HEK293 (cell line): ENCODE results near the gene CDC14B.

Experiments
- INSM2 ChIP-seq: fragments of 450-650 bp; formaldehyde crosslinking; IDR thresholded peaks from 2 replicates; pipeline ENCODE4 v1.5.1; 2016; ENCODE audit warnings: missing biosample characterization, missing genetic modification characterization
- ZBTB10 ChIP-seq: fragments of 450-650 bp; formaldehyde crosslinking; IDR thresholded peaks from 2 replicates; pipeline ENCODE4 v1.5.1; 2016; ENCODE audit warnings: missing biosample characterization, missing genetic modification characterization
- TF ChIP-seq, protein P1 (sequence below): fragments of 450-650 bp; formaldehyde crosslinking; IDR thresholded peaks from 2 replicates; pipeline ENCODE4 v1.5.1; 2016; ENCODE audit warnings: missing biosample characterization, missing genetic modification characterization

DNA sequence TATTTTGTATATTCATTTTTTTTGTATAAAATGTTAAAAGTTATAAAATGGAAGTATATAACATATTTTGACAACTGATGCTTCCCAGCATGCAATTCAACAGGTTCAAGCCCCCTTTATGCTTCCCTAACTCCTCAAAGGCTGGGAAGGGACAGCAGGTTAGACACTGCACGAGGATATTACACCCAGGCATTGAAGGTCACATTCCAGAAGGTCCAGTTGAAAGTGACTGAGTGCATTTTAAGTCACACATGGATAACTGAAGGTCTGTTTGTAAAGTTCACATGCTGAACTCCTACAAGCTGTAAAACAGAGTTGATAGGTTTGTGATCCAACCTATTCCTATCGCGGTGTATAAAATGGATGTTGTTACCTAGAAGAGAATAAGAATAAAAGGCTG lies 21.9 kb upstream of the CDC14B start:
- TF ChIP-seq, protein P1, sequence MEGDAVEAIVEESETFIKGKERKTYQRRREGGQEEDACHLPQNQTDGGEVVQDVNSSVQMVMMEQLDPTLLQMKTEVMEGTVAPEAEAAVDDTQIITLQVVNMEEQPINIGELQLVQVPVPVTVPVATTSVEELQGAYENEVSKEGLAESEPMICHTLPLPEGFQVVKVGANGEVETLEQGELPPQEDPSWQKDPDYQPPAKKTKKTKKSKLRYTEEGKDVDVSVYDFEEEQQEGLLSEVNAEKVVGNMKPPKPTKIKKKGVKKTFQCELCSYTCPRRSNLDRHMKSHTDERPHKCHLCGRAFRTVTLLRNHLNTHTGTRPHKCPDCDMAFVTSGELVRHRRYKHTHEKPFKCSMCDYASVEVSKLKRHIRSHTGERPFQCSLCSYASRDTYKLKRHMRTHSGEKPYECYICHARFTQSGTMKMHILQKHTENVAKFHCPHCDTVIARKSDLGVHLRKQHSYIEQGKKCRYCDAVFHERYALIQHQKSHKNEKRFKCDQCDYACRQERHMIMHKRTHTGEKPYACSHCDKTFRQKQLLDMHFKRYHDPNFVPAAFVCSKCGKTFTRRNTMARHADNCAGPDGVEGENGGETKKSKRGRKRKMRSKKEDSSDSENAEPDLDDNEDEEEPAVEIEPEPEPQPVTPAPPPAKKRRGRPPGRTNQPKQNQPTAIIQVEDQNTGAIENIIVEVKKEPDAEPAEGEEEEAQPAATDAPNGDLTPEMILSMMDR, result no peak
- TF ChIP-seq ZBTB10, result no peak
- TF ChIP-seq INSM2 (tag by site-specific recombination), result no peak
